GM04504 (cell line): ENCODE results near the gene LIMCH1.
"Not testable (repeated sequence)": the region's sequence is repeated elsewhere in the genome, so short reads cannot be mapped to it uniquely, and the experiment has no call there.

ENCODE experiments used
- DNase-seq: peaks from one replicate; pipeline ENCODE4 v3.0.0-alpha.2; 2012; ENCODE audit warnings: low read depth

Gene LIMCH1

GRCh38 chr4:41683326-41683725, 145.4 kb downstream of the LIMCH1 start:
- DNase-seq = no peak

- DNase-seq = no peak
These were observed 148.9 kb downstream of the LIMCH1 start for GRCh38 chr4:41686893-41687292.

GRCh38 chr4:41687971-41688370, 150.0 kb downstream of the LIMCH1 start:
- no peak for DNase-seq

- DNase-seq = no peak
These were observed 154.9 kb downstream of the LIMCH1 start for GRCh38 chr4:41692717-41693345.

GRCh38 chr4:41693629-41694028, 155.7 kb downstream of the LIMCH1 start:
- no peak for DNase-seq

GRCh38 chr4:41696131-41696530, 158.2 kb downstream of the LIMCH1 start:
- no peak for DNase-seq

GRCh38 chr4:41696763-41697162, 158.8 kb downstream of the LIMCH1 start:
- no peak for DNase-seq

GRCh38 chr4:41701983-41702382, 164.0 kb downstream of the LIMCH1 start:
- DNase-seq = no peak

- no peak for DNase-seq
These were observed 164.8 kb downstream of the LIMCH1 start for GRCh38 chr4:41702770-41703169.

GRCh38 chr4:41703785-41704184, 165.8 kb downstream of the LIMCH1 start:
- DNase-seq = no peak

- no peak for DNase-seq
These were observed 172.0 kb downstream of the LIMCH1 start for GRCh38 chr4:41709844-41710481.

GRCh38 chr4:41711654-41712053, 173.7 kb downstream of the LIMCH1 start:
- not testable (repeated sequence) for DNase-seq

GRCh38 chr4:41712425-41712824, 174.5 kb downstream of the LIMCH1 start:
- no peak for DNase-seq

- no peak for DNase-seq
These were observed 175.8 kb downstream of the LIMCH1 start for GRCh38 chr4:41713768-41714167.

GRCh38 chr4:41714364-41715000, 176.5 kb downstream of the LIMCH1 start:
- no peak for DNase-seq

GRCh38 chr4:41715155-41715554, 177.2 kb downstream of the LIMCH1 start:
- no peak for DNase-seq

- DNase-seq = no peak
These were observed 180.9 kb downstream of the LIMCH1 start for GRCh38 chr4:41718907-41719306.

GRCh38 chr4:41719417-41719816, 181.5 kb downstream of the LIMCH1 start:
- DNase-seq = no peak

GRCh38 chr4:41722181-41722580, 184.2 kb downstream of the LIMCH1 start:
- no peak for DNase-seq

- no peak for DNase-seq
These were observed 185.3 kb downstream of the LIMCH1 start for GRCh38 chr4:41723286-41723685.

GRCh38 chr4:41725254-41725653, 187.3 kb downstream of the LIMCH1 start:
- DNase-seq = no peak

GRCh38 chr4:41727861-41728572, 190.1 kb downstream of the LIMCH1 start:
- no peak for DNase-seq

- DNase-seq = no peak
These were observed 190.6 kb downstream of the LIMCH1 start for GRCh38 chr4:41728573-41728913.
